GM18499 (cell line): ENCODE data around the gene FAM200B.
"Not testable (repeated sequence)": the region's sequence is repeated elsewhere in the genome, so short reads cannot be mapped to it uniquely, and the experiment has no call there.

ENCODE experiments used
- ATAC-seq: cut with Tn5 transposase; IDR thresholded peaks from one replicate; pipeline ENCODE4 v1.9.1; 2021; ENCODE audit warnings: moderate number of reproducible peaks; ENCODE audit not compliant: insufficient read depth, unreplicated experiment

Gene FAM200B

GRCh38 chr4:15729910-15730533 is 48.4 kb downstream of the FAM200B start:
- ATAC-seq, result no peak

GRCh38 chr4:15733061-15733460 is 51.4 kb downstream of the FAM200B start:
- not testable (repeated sequence) for ATAC-seq

DNA sequence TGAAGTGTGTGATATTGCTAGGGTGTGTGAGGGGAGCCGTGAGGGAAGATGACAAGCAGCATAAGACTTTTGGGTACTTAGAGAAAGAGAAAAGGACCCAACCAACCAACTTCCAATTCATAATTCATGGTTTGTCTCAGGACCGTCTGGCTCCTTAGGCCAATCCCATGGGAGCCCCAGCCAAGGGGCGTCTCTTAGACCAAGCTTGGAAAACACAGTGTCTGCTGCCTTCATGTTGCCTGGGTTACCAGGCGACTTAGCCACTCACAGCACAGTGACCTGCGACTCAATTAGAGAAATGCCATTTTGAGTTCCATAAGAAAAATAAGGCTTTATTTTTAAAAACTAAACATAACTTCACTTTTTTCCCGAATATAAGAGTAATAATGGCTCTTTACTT is 53.9 kb downstream of the FAM200B start:
- ATAC-seq, result no peak

- ATAC-seq, result no peak
Observed at GRCh38 chr4:15736514-15737050, 55.0 kb downstream of the FAM200B start.

- no peak for ATAC-seq
Observed at GRCh38 chr4:15737255-15737654, 55.6 kb downstream of the FAM200B start.

DNA sequence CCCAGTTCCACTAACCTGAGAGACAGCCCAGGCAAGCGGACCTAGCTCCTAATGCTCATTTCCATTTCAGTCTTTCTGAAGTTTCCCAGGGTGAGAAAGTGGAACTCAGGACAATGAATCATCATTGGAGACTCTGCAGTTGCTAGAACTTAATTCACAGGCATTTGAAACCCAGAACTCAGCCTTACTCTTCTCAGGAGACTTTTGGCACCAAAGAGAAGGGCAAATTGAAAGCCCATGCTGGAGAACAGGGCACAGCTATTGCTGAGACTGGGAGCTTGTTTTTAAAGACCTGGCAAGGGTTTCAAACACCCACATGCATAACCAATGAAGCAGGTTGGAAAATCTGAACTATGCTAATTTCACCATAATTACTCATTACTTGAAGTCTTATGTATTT is 57.2 kb downstream of the FAM200B start:
- ATAC-seq, result no peak
